ENCODE data around the gene CDKN2B. TPM values are rescaled to one million over a fixed set of nuclear protein-coding genes. Genes with fewer than 3 reads are reported as not detected.

The CDKN2B gene
- total RNA-seq, 1 experiment from 2014 or later = 9.8 TPM

GRCh38 chr9:21997480-21997879 lies 11.6 kb downstream of the CDKN2B start (continued):
- TF ChIP-seq ZBTB33 (IDR thresholded peaks at IDR 0.05; ENCODE audit: extremely low read depth, insufficient replicate concordance, low read length) (no peak), EGR1 (IDR thresholded peaks at IDR 0.05; ENCODE audit: low read depth) (no peak), ELF1 (IDR thresholded peaks at IDR 0.05; ENCODE audit: borderline replicate concordance, low read depth) (no peak), ZNF274 (IDR thresholded peaks at IDR 0.05; ENCODE audit: low read depth, low read length) (no peak), SIN3A (IDR thresholded peaks at IDR 0.05; ENCODE audit: low read depth) (no peak), POLR2AphosphoS5 (IDR thresholded peaks at IDR 0.05; ENCODE audit: low read depth, low read length) (no peak)

GRCh38 chr9:21996858-21997257 lies 12.2 kb downstream of the CDKN2B start:
- H3K27ac ChIP-seq (ENCODE audit: low read depth, low read length) = no peak overlapping the region
- intact Hi-C loops (cut with micrococcal nuclease) = no loop called here
- no peak for ATAC-seq
- peak overlapping the region; percentile 91 for H3K4me2 ChIP-seq (ENCODE audit: low read length)
- H3K9me3 ChIP-seq (ENCODE audit: control insufficient read depth in 1 of 2, insufficient read depth in 1 of 2, low read depth in 1 of 2, low read length in 2 of 2) = no peaks in the 10 kb centered on the region
- H3K4me1 ChIP-seq (ENCODE audit: control insufficient read depth in 1 of 2, insufficient read depth in 2 of 2, low read length in 2 of 2) = peaks cover 4 to 19% of the 10 kb centered on the region in 2 experiments; a peak in 3 of 4 replicates
- no peaks in the 10 kb centered on the region for H4K20me1 ChIP-seq (ENCODE audit: insufficient read depth)
- H3K79me2 ChIP-seq (ENCODE audit: insufficient read depth, low read length) = peaks cover 39% of the 10 kb centered on the region
- no peak overlapping the region for H2AFZ ChIP-seq (ENCODE audit: low read depth, low read length, poor library complexity, severe bottlenecking)
- TF ChIP-seq ELF1 (IDR thresholded peaks at IDR 0.05; ENCODE audit: borderline replicate concordance, low read depth) (no peak), CEBPB (IDR thresholded peaks at IDR 0.05; ENCODE audit: low read depth) (no peak), FOSL1 (IDR thresholded peaks at IDR 0.05; ENCODE audit: low read depth) (no peak), CBX3 (IDR thresholded peaks at IDR 0.05; ENCODE audit: low read depth) (no peak), EGR1 (IDR thresholded peaks at IDR 0.05; ENCODE audit: low read depth) (no peak), EZH2phosphoT487 (IDR thresholded peaks at IDR 0.05; ENCODE audit: borderline replicate concordance) (no peak), JUND (IDR thresholded peaks at IDR 0.05) (no peak), RAD21 (IDR thresholded peaks at IDR 0.05; ENCODE audit: low read depth) (no peak), POLR2A (IDR thresholded peaks at IDR 0.05; ENCODE audit: borderline replicate concordance, extremely low read depth, insufficient read depth, insufficient read length) (no peak), CTCF (IDR thresholded peaks at IDR 0.05 in 2 of 3, conservative IDR thresholded peaks at IDR 0.05 in 1 of 3; ENCODE audit: borderline replicate concordance in 1 of 3, insufficient read depth in 1 of 3, low read depth in 2 of 3, low read length in 2 of 3) (no peak), EZH2 (IDR thresholded peaks at IDR 0.05) (no peak)
- RAD21 ChIA-PET (ENCODE audit: low non-redundant PET in 1 of 2, low total read pairs in 2 of 2, uncharacterized antibody in 2 of 2, unreplicated experiment in 2 of 2) = no interaction called here
- no peak overlapping the region; a peak in 1 of 4 replicates for H3K4me3 ChIP-seq (replicated peaks in 1 of 2; ENCODE audit: low read depth in 1 of 2, low read length in 2 of 2)
- no peaks in the 10 kb centered on the region for H3K9me2 ChIP-seq (ENCODE audit: insufficient read depth)
- no peaks in the 10 kb centered on the region for H3K36me3 ChIP-seq (ENCODE audit: control insufficient read depth in 1 of 2, insufficient read depth in 2 of 2, low read length in 2 of 2)
- no peak for DNase-seq (ENCODE audit: low read depth, low spot score)
- 0 out of 2 replicates have a peak overlapping the region, but pooled peaks have one; percentile 86 for H3K9ac ChIP-seq (ENCODE audit: low read length)
- BruUV-seq (replicated peaks) = no TSS peak
- CTCF ChIA-PET = interaction anchor here (1.3 to 3.2 kb wide), 2 partner anchors 12 kb away, joined by 8 to 36 read pairs; partner anchors contain the start of gene CDKN2B
- POLR2A ChIA-PET = no interaction called here
- no peaks in the 10 kb centered on the region for H3K27me3 ChIP-seq (ENCODE audit: insufficient read depth, low read length)
